ENCODE data around the gene WNT2B. TPM values are rescaled to one million over a fixed set of nuclear protein-coding genes. Genes with fewer than 3 reads are reported as not detected.

The WNT2B gene
- total RNA-seq, 2 donors from 2014 or later: 0.51 to 0.57 TPM

DNA sequence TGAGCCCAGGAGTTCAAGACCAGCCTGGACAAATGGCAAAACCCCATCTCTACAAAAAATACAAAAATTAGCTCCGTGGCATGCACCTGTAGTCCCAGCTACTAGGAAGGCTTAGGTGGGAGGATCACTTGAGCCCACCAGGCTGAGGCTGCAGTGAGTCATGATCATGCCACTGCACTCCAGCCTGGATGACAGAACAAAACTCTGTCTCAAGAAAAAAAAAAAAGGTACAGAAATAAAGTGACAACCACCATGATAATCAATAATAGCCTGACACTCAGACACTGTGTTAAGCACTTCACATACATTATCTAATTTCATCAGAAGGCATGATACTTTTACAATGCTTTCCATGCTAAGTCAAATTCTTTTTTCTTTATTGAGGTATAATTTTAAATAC lies 57.0 kb downstream of the WNT2B start:
- no peak overlapping the region for H3K27ac ChIP-seq (ENCODE audit: low read depth, low read length)

DNA sequence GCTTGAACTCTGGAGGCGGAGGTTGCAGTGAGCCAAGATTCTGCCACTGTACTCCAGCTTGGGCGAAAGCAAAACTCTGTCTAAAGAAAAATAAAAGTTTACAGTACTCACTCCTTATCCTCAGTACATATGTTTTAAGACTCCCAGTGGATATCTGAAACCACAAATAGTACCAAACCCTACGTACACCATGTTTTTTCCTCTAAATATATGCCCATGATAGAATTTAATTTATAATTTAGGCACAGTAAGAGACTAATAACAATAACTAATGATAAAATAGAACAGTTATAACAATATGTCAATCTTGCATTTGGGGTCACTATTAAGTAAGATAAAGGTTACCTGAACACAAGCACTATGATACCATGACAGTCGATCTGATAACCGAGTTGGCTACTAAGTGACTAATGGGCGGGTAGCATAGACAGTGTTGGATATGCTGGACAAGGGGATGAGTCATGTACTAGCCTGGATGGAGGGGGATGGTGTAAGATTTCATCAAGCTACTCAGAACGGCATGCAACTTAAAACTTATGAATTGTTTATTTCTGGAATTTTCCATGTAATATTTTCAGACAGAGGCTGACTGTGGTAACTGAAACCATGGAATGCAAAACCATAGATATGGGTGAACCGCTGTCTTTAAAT lies 66.5 kb downstream of the WNT2B start:
- WGBS, 2 experiments (ENCODE audit: insufficient coverage in 1 of 2, insufficient read length in 1 of 2): 95 to 99% methylated on average over 7 to 8 of the region's 8 CpGs
- Mint-ChIP-seq H3K27me3 (ENCODE audit: insufficient read depth) (no peaks in the 10 kb centered on the region), H3K36me3 (ENCODE audit: low read depth) (peaks cover 46% of the 10 kb centered on the region), H3K27ac (no peak overlapping the region), H3K9me3 (peaks cover 2% of the 10 kb centered on the region), H3K4me1 (no peaks in the 10 kb centered on the region), H3K4me3 (no peak overlapping the region)
- no peaks in the 10 kb centered on the region for H3K9me3 ChIP-seq (ENCODE audit: control insufficient read depth, low read length)
- H3K27ac ChIP-seq (ENCODE audit: low read depth, low read length): no peak overlapping the region
- H3K9ac ChIP-seq (ENCODE audit: extremely low read depth, low read length, poor library complexity, severe bottlenecking): no peak overlapping the region
- H3K36me3 ChIP-seq (ENCODE audit: control insufficient read depth, insufficient read depth, low read length): peaks cover 46% of the 10 kb centered on the region
- H3K27me3 ChIP-seq (ENCODE audit: control insufficient read depth, insufficient read depth, low read length, poor library complexity, severe bottlenecking): no peaks in the 10 kb centered on the region
- no peaks in the 10 kb centered on the region for H3K4me1 ChIP-seq (ENCODE audit: control insufficient read depth, insufficient read depth, low read length)
- peak overlapping the region; percentile 10 for H3K4me3 ChIP-seq (ENCODE audit: low read length)
- TF ChIP-seq, protein P1, sequence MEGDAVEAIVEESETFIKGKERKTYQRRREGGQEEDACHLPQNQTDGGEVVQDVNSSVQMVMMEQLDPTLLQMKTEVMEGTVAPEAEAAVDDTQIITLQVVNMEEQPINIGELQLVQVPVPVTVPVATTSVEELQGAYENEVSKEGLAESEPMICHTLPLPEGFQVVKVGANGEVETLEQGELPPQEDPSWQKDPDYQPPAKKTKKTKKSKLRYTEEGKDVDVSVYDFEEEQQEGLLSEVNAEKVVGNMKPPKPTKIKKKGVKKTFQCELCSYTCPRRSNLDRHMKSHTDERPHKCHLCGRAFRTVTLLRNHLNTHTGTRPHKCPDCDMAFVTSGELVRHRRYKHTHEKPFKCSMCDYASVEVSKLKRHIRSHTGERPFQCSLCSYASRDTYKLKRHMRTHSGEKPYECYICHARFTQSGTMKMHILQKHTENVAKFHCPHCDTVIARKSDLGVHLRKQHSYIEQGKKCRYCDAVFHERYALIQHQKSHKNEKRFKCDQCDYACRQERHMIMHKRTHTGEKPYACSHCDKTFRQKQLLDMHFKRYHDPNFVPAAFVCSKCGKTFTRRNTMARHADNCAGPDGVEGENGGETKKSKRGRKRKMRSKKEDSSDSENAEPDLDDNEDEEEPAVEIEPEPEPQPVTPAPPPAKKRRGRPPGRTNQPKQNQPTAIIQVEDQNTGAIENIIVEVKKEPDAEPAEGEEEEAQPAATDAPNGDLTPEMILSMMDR (conservative IDR thresholded peaks at IDR 0.05): no peak
- DNase-seq: no peak

More for the DNA sequence above, 57.0 kb downstream of the WNT2B start:
- H3K36me3 Mint-ChIP-seq (ENCODE audit: low read depth): peaks cover 25% of the 10 kb centered on the region
- no peak overlapping the region for H3K4me3 Mint-ChIP-seq
- H3K27me3 Mint-ChIP-seq (ENCODE audit: insufficient read depth): no peaks in the 10 kb centered on the region
- Histone ChIP-seq H3K9me3 (ENCODE audit: control insufficient read depth, low read length) (no peaks in the 10 kb centered on the region), H3K4me1 (ENCODE audit: control insufficient read depth, insufficient read depth, low read length) (peaks cover 4% of the 10 kb centered on the region), H3K27me3 (ENCODE audit: control insufficient read depth, insufficient read depth, low read length, poor library complexity, severe bottlenecking) (no peaks in the 10 kb centered on the region), H3K4me3 (ENCODE audit: low read length) (no peak overlapping the region), H3K9ac (ENCODE audit: extremely low read depth, low read length, poor library complexity, severe bottlenecking) (no peak overlapping the region), H3K36me3 (ENCODE audit: control insufficient read depth, insufficient read depth, low read length) (peaks cover 10% of the 10 kb centered on the region)
- 100% methylated on average over 1 of the region's 1 CpG for WGBS, 2 experiments (ENCODE audit: insufficient coverage in 1 of 2, insufficient read length in 1 of 2)
- H3K9me3 Mint-ChIP-seq: no peaks in the 10 kb centered on the region
- no peaks in the 10 kb centered on the region for H3K4me1 Mint-ChIP-seq
- TF ChIP-seq, protein P1 (conservative IDR thresholded peaks at IDR 0.05): no peak
- DNase-seq: no peak
- H3K27ac Mint-ChIP-seq: no peak overlapping the region

DNA sequence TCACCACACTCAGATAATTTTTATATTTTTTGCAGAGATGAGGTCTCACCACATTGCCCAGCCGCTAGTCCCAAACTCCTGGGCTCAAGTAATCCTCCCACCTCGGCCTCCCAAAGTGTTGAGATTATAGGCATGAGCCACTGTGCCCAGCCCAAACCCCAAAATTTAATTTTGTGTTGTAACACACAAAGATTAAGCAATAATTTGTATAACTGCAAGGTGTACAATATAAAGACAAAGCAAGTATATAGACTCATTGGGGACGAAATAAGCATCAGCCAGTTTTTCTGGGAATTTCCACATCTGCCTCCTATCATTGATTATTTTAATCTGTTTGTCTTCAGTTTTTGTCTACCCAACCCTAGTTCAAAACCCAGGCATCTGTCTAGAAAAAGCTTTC lies 67.5 kb downstream of the WNT2B start:
- 92 to 100% methylated on average over 2 to 3 of the region's 3 CpGs for whole genome bisulfite sequencing, 2 experiments (ENCODE audit: insufficient coverage in 1 of 2, insufficient read length in 1 of 2)
- TF ChIP-seq, protein P1 (conservative IDR thresholded peaks at IDR 0.05): no peak
- no peaks in the 10 kb centered on the region for H3K27me3 Mint-ChIP-seq (ENCODE audit: insufficient read depth)
- Histone ChIP-seq H3K9ac (ENCODE audit: extremely low read depth, low read length, poor library complexity, severe bottlenecking) (no peak overlapping the region), H3K4me3 (ENCODE audit: low read length) (no peak overlapping the region), H3K27ac (ENCODE audit: low read depth, low read length) (no peak overlapping the region), H3K27me3 (ENCODE audit: control insufficient read depth, insufficient read depth, low read length, poor library complexity, severe bottlenecking) (no peaks in the 10 kb centered on the region), H3K36me3 (ENCODE audit: control insufficient read depth, insufficient read depth, low read length) (peaks cover 49% of the 10 kb centered on the region), H3K9me3 (ENCODE audit: control insufficient read depth, low read length) (no peaks in the 10 kb centered on the region), H3K4me1 (ENCODE audit: control insufficient read depth, insufficient read depth, low read length) (no peaks in the 10 kb centered on the region)
- H3K9me3 Mint-ChIP-seq: peaks cover 2% of the 10 kb centered on the region
- no peak overlapping the region for H3K4me3 Mint-ChIP-seq
- peaks cover 49% of the 10 kb centered on the region for H3K36me3 Mint-ChIP-seq (ENCODE audit: low read depth)
- no peak for DNase-seq
- no peak overlapping the region for H3K27ac Mint-ChIP-seq
- no peaks in the 10 kb centered on the region for H3K4me1 Mint-ChIP-seq

Small RNA genes lying within 50 kb of the gene (microRNA-seq; reads per million reads assigned to microRNA genes)
- not detected for gene MIR4256 (ENCODE audit: borderline microRNAs expressed)

Other genes starting within 250 kb of the WNT2B start
- gene CTTNBP2NL, start 112.8 kb upstream of the WNT2B start, total RNA-seq: 10 to 100 TPM; 36.0 to 41.5 TPM
- 10 to 100 TPM; 18.0 to 18.2 TPM for gene ST7L, start 110.2 kb downstream of the WNT2B start, total RNA-seq
- 100 to 1,000 TPM; 111 to 122 TPM for gene CAPZA1, start 110.9 kb downstream of the WNT2B start, total RNA-seq
- gene MOV10, start 165.7 kb downstream of the WNT2B start, total RNA-seq: 100 to 1,000 TPM; 113 to 124 TPM
- 100 to 1,000 TPM; 168 to 171 TPM for gene RHOC, start 198.2 kb downstream of the WNT2B start, total RNA-seq
- gene PPM1J, start 206.4 kb downstream of the WNT2B start, total RNA-seq: 1 to 10 TPM; 3.1 to 5.7 TPM